Astrocyte (in vitro differentiated cells and primary cell): ENCODE measurements around the gene BICRA.

Experiments used
- EZH2 ChIP-seq: IDR thresholded peaks from 2 replicates; pipeline ENCODE4 v1.6.1; 2012; ENCODE audit warnings: mild to moderate bottlenecking, low read length, inconsistent platforms; ENCODE audit not compliant: insufficient read depth
- TF ChIP-seq, protein P1 (sequence below): IDR thresholded peaks from 2 replicates; pipeline ENCODE4 v1.5.1; 2011; ENCODE audit warnings: low read depth, mild to moderate bottlenecking, inconsistent platforms, low read length, moderate library complexity; ENCODE audit not compliant: insufficient read depth

DNA sequence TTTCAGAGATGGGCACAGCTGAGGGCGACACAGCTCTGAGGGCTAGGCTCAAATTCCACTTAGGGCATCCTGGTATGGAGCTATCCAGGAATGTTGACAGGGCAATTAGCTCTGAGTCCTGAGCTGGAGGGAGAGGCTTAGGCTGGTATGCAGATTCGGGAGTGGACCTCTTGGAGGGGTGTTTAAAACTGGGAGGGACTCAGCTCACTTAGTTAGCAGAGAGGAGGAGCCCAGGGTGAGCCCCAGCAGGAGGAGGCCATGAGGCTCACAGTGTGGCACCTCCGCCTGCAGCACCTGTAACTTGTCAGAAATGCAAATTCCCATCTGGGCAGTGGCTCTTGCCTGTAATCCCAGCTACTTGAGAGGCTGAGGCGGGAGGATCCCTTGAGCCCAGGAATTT lies 126.2 kb downstream of the BICRA start:
- TF ChIP-seq, protein P1, sequence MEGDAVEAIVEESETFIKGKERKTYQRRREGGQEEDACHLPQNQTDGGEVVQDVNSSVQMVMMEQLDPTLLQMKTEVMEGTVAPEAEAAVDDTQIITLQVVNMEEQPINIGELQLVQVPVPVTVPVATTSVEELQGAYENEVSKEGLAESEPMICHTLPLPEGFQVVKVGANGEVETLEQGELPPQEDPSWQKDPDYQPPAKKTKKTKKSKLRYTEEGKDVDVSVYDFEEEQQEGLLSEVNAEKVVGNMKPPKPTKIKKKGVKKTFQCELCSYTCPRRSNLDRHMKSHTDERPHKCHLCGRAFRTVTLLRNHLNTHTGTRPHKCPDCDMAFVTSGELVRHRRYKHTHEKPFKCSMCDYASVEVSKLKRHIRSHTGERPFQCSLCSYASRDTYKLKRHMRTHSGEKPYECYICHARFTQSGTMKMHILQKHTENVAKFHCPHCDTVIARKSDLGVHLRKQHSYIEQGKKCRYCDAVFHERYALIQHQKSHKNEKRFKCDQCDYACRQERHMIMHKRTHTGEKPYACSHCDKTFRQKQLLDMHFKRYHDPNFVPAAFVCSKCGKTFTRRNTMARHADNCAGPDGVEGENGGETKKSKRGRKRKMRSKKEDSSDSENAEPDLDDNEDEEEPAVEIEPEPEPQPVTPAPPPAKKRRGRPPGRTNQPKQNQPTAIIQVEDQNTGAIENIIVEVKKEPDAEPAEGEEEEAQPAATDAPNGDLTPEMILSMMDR = no peak
- TF ChIP-seq EZH2 = no peak
